Smooth muscle cell (in vitro differentiated cells): Measurements from ENCODE around the gene KCTD15. TPM values are rescaled to one million over a fixed set of nuclear protein-coding genes. Genes with fewer than 3 reads are reported as not detected.

Experiments
- DNase-seq: peaks from one replicate; lab custom pipeline; 2025; ENCODE audit not compliant: unreplicated experiment; lab: John Stamatoyannopoulos, UW
- H2AFZ ChIP-seq: fragments of 200-600 bp; sonication (generic); 2 replicates; pipeline ENCODE4 v1.6.0; 2016; ENCODE audit warnings: antibody characterized with exemption, low read depth, mild to moderate bottlenecking
- H3F3A ChIP-seq: fragments of 200-600 bp; sonication (generic); 2 replicates; pipeline ENCODE4 v1.6.0; 2017; ENCODE audit warnings: antibody characterized with exemption, low read depth
- H3K27ac ChIP-seq: fragments of 200-600 bp; sonication (generic); 2 replicates; pipeline ENCODE4 v1.5.1; 2016; ENCODE audit warnings: low read depth, mild to moderate bottlenecking
- H3K27me3 ChIP-seq: fragments of 200-600 bp; sonication (generic); 2 replicates; pipeline ENCODE4 v1.6.1; 2016; ENCODE audit warnings: low read depth, mild to moderate bottlenecking
- H3K36me3 ChIP-seq: fragments of 200-600 bp; sonication (generic); 2 replicates; pipeline ENCODE4 v1.5.1; 2016; ENCODE audit warnings: low read depth
- H3K4me1 ChIP-seq: fragments of 200-600 bp; sonication (generic); 2 replicates; pipeline ENCODE4 v1.5.1; 2016; ENCODE audit warnings: low read depth
- H3K4me2 ChIP-seq: fragments of 200-600 bp; sonication (generic); 2 replicates; pipeline ENCODE4 v1.6.0; 2016; ENCODE audit warnings: mild to moderate bottlenecking
- H3K4me3 ChIP-seq: fragments of 200-600 bp; sonication (generic); 2 replicates; pipeline ENCODE4 v1.5.1; 2016; ENCODE audit warnings: mild to moderate bottlenecking
- H3K79me2 ChIP-seq: fragments of 200-600 bp; sonication (generic); 2 replicates; pipeline ENCODE4 v1.6.0; 2016; ENCODE audit warnings: low read depth, mild to moderate bottlenecking
- H3K9ac ChIP-seq: fragments of 200-600 bp; sonication (generic); 2 replicates; pipeline ENCODE4 v1.6.0; 2016; ENCODE audit warnings: low read depth
- H3K9me3 ChIP-seq: fragments of 200-600 bp; sonication (generic); replicated peaks from 2 replicates; pipeline ENCODE4 v1.5.1; 2016; ENCODE audit warnings: low read depth
- H4K20me1 ChIP-seq: fragments of 200-600 bp; sonication (generic); 2 replicates; pipeline ENCODE4 v1.6.0; 2016; ENCODE audit warnings: low read depth
- WGBS: methylation state at CpG from one replicate; pipeline ENCODE4 v1.1.7; 2016; ENCODE audit warnings: low lambda C conversion rate; 5-methylcytosine and 5-hydroxymethylcytosine counted together
- polyA plus RNA-seq: library from polyadenylated mRNA; unstranded; fragments of >200 nt; fragmentation: Nextera tagmentation; extraction: Ambion mirVana; gene quantifications from 2 replicates; pipeline ENCODE4 v1.2.1, GENCODE V29; 2016
- total RNA-seq: library from RNA; depleted of rRNA; stranded (reverse); fragments of >200 nt; gene quantifications from 2 replicates; pipeline ENCODE4 v1.2.3, GENCODE V29; 2014
- TF ChIP-seq, protein P1 (sequence below): fragments of 200-600 bp; sonication (generic); IDR thresholded peaks from 2 replicates; pipeline ENCODE4 v1.5.1; 2017; ENCODE audit warnings: borderline replicate concordance, mild to moderate bottlenecking, antibody characterized with exemption; ENCODE audit not compliant: insufficient read depth, poor library complexity, severe bottlenecking

KCTD15 gene
- total and polyA plus RNA-seq, 2 experiments from 2014 or later: 9.6 to 54.3 TPM

DNA sequence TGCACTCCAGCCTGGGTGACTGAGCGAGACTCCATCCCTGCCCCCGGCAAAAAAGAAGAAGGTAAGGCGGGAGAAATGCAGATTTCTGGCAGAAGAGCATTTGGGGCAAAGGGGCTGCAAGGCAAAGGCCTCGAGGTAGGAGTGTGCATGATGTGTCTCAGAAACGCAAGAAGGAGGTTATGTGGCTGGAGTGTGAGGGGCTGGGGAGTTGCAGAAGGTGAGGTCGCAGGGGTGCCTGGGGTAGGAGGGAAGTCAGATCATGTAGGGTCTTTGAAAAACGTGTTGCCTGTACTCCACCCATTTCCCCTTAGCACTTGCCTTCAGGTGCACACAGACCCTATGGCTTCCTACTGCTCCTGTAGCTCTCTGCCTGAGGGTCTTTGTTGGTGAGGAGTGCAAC is 29.9 kb downstream of the KCTD15 start:
- 71% methylated on average over 7 of the region's 7 CpGs for WGBS
- H3K4me1 ChIP-seq: no peaks in the 10 kb centered on the region
- H3K27ac ChIP-seq: no peak overlapping the region
- no peak for DNase-seq
- H3K79me2 ChIP-seq: no peaks in the 10 kb centered on the region
- H3K4me3 ChIP-seq: no peak overlapping the region
- H3K9me3 ChIP-seq: no peaks in the 10 kb centered on the region
- H3K9ac ChIP-seq: no peak overlapping the region
- no peak overlapping the region for H3K4me2 ChIP-seq
- H4K20me1 ChIP-seq: no peaks in the 10 kb centered on the region
- H3F3A ChIP-seq: no peaks in the 10 kb centered on the region
- no peak overlapping the region for H2AFZ ChIP-seq
- TF ChIP-seq, protein P1, sequence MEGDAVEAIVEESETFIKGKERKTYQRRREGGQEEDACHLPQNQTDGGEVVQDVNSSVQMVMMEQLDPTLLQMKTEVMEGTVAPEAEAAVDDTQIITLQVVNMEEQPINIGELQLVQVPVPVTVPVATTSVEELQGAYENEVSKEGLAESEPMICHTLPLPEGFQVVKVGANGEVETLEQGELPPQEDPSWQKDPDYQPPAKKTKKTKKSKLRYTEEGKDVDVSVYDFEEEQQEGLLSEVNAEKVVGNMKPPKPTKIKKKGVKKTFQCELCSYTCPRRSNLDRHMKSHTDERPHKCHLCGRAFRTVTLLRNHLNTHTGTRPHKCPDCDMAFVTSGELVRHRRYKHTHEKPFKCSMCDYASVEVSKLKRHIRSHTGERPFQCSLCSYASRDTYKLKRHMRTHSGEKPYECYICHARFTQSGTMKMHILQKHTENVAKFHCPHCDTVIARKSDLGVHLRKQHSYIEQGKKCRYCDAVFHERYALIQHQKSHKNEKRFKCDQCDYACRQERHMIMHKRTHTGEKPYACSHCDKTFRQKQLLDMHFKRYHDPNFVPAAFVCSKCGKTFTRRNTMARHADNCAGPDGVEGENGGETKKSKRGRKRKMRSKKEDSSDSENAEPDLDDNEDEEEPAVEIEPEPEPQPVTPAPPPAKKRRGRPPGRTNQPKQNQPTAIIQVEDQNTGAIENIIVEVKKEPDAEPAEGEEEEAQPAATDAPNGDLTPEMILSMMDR: no peak
- no peaks in the 10 kb centered on the region for H3K36me3 ChIP-seq
- no peaks in the 10 kb centered on the region for H3K27me3 ChIP-seq

DNA sequence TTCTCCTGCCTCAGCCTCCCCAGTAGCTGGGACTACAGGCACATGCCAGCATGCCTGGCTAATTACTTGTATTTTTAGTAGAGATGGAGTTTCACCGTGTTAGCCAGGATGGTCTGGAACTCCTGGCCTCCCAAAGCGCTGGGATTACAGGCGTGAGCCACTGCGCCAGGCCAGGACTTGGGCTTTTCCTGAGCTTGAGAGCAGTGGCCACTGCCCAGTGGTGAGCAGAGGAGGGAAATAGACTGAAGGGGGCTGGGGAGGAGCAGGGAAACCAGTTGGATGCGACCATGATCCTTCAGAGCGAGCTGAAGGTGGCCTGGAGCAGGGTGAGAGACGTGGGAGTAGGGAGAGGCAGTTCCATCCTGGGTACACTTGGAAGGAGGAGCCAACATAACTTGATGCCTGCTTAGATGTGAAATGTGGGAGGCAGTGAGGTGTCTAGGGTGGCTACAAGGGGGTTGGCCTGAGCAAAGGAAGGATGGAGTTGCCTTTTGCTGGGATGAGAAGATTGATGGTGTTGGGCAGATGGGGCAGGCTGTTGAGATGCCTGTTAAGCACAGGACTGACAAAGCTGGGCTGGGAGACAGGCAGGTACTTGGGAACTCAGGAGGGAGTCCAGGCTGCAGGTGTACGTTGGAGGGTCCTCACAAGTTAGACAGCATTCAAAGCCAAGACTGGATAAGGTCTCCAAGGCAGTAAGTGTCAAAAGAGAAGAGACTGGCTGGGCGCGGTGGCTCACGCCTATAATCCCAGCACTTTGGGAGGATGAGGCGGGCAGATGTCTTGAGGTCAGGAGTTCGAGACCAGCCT is 31.8 kb downstream of the KCTD15 start:
- H3K9me3 ChIP-seq: no peaks in the 10 kb centered on the region
- no peak overlapping the region for H3K27ac ChIP-seq
- H3F3A ChIP-seq: no peaks in the 10 kb centered on the region
- no peaks in the 10 kb centered on the region for H3K36me3 ChIP-seq
- no peak overlapping the region for H3K9ac ChIP-seq
- H3K27me3 ChIP-seq: no peaks in the 10 kb centered on the region
- H3K4me2 ChIP-seq: no peak overlapping the region
- no peak overlapping the region for H2AFZ ChIP-seq
- DNase-seq: no peak
- TF ChIP-seq, protein P1: no peak
- H4K20me1 ChIP-seq: no peaks in the 10 kb centered on the region
- H3K4me3 ChIP-seq: no peak overlapping the region
- H3K4me1 ChIP-seq: no peaks in the 10 kb centered on the region
- no peaks in the 10 kb centered on the region for H3K79me2 ChIP-seq
- 87% methylated on average over 13 of the region's 13 CpGs for WGBS

DNA sequence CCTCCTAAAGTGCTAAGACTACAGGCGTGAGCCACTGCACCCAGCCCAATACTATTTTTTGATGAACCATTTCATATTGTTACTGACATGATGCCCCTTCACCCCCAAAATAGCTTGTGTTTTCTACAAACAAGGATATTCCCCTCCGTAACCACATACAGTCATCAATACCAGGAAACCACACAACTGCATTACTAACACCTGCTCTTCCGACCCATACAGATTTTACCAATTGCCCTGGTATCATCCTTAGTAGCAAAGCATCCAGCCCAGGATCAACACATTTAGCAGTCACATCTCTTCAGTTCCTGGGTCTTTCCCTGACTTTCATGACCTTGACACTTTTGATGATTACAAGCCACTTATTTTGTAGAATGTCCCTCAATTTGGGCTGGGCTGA is 33.6 kb downstream of the KCTD15 start:
- Histone ChIP-seq H2AFZ (no peak overlapping the region), H3K79me2 (no peaks in the 10 kb centered on the region), H3F3A (no peaks in the 10 kb centered on the region), H3K36me3 (no peaks in the 10 kb centered on the region), H3K27ac (no peak overlapping the region), H3K9me3 (no peaks in the 10 kb centered on the region), H3K4me2 (no peak overlapping the region), H3K9ac (no peak overlapping the region), H4K20me1 (no peaks in the 10 kb centered on the region), H3K4me3 (no peak overlapping the region), H3K27me3 (no peaks in the 10 kb centered on the region), H3K4me1 (no peaks in the 10 kb centered on the region)
- TF ChIP-seq, protein P1: no peak
- 87% methylated on average over 3 of the region's 3 CpGs for WGBS
- no peak for DNase-seq

DNA sequence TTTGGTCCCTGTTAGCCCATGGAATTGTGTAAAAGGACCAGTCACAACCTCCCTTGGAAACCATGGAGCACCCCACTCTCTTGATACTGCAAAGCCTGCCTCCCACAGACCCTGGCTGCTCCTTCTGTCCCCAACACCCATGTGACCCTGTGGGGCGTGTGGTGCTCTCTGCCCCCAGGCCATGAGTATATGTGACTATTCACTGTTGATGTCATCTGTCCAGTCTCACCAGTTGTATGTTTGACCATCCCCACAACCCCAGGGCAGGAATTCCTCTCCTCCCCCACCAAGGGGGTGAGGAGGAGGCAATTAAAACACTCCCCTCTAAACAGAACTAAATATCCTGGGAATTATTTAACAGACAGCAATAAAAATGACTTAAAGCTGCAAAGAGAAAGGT is 35.2 kb downstream of the KCTD15 start:
- 70% methylated on average over 1 of the region's 1 CpG for WGBS

More for the DNA sequence above, 35.2 kb downstream of the KCTD15 start:
- no peak overlapping the region for H3K9ac ChIP-seq
- H3K9me3 ChIP-seq: no peaks in the 10 kb centered on the region
- H3K36me3 ChIP-seq: no peaks in the 10 kb centered on the region
- H3K4me1 ChIP-seq: no peaks in the 10 kb centered on the region
- no peak overlapping the region for H3K4me3 ChIP-seq
- DNase-seq: no peak
- no peaks in the 10 kb centered on the region for H3F3A ChIP-seq
- TF ChIP-seq, protein P1: no peak
- H3K79me2 ChIP-seq: no peaks in the 10 kb centered on the region
- H3K27ac ChIP-seq: no peak overlapping the region
- H2AFZ ChIP-seq: no peak overlapping the region
- no peaks in the 10 kb centered on the region for H4K20me1 ChIP-seq
- H3K4me2 ChIP-seq: no peak overlapping the region
- H3K27me3 ChIP-seq: no peaks in the 10 kb centered on the region
